ENCODE data around the gene PRDM15.

Gene PRDM15

DNA sequence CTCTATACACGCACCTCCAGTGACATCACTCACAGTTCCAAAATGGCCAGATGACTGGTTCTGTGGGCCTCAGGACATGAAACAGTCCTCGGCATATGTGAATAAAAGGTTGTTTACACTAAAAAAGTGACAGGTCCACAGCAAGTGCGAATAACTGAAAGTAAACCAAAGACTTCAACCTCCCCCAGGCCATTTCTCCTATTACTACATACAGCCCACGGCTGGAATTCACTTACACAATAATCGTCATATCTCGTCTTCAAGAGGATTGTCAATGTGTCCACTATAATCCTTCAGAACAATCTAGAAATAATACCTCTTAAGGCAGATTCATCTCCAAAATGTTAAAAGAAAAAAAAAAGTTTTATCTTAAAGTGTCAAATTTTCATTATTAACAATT lies 1.9 kb upstream of the PRDM15 start:
- Mint-ChIP-seq H3K4me3 (peak overlapping the region in 1 of 2 donors; percentile 93), H3K27me3 (no peaks in the 10 kb centered on the region), H3K27ac (no peak overlapping the region), H3K4me1 (peaks cover 35% of the 10 kb centered on the region), H3K9me3 (no peaks in the 10 kb centered on the region)
- ATAC-seq = no peak
- no peak for DNase-seq

DNA sequence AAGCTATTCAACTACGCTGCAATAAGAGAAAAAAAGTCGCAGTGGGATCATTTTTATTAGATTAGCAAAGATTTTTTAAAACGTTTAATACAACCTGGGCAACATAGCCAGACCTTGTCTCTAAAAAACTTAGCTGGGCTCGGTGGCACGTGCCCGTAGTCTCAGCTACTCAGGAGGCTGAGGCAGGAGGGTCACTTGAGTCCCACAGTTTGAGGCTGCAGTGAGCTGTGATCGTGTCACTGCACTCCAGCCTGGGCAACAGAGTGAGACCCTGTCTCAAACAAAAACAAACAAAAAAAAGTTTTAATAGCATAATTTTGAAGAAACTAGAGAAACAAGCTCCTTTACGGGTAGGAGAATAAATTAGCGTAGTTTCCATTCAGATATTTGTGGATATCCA lies 1.0 kb upstream of the PRDM15 start:
- H3K9me3 Mint-ChIP-seq = no peaks in the 10 kb centered on the region
- DNase-seq (no peak), ATAC-seq (no peak)
- H3K4me1 Mint-ChIP-seq = peaks cover 32% of the 10 kb centered on the region
- peak overlapping the region; percentile 83 to 93 for H3K4me3 Mint-ChIP-seq
- peak overlapping the region in 1 of 2 donors; percentile 99 for H3K27ac Mint-ChIP-seq
- no peaks in the 10 kb centered on the region for H3K27me3 Mint-ChIP-seq

DNA sequence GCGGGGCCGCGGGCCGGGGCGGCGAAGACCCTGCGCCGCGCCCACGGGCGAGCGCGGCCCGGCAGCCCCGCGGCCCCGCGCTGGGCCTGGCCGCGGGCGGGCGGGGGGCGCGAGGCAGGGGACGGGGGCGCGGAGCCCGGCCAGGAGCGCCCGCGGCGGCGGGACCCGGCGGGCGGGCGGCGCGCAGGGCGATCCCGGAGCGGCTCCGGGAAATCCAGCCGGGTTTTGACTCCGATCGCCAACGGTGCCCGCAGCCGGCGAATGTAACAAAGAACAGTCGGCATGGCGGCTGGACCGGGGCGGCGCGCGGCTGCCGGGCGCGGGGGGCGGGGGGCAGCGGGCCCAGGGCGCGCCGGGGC lies 334 bp downstream of the PRDM15 start:
- no peaks in the 10 kb centered on the region for H3K9me3 Mint-ChIP-seq
- peak; percentile 71 to 83 for DNase-seq
- no peaks in the 10 kb centered on the region for H3K27me3 Mint-ChIP-seq
- peak overlapping the region; percentile 42 to 69 for H3K27ac Mint-ChIP-seq
- peaks cover 43% of the 10 kb centered on the region for H3K4me1 Mint-ChIP-seq
- peak overlapping the region in 1 of 2 donors; percentile 57 for H3K4me3 Mint-ChIP-seq
- peak; percentile 80 for ATAC-seq

DNA sequence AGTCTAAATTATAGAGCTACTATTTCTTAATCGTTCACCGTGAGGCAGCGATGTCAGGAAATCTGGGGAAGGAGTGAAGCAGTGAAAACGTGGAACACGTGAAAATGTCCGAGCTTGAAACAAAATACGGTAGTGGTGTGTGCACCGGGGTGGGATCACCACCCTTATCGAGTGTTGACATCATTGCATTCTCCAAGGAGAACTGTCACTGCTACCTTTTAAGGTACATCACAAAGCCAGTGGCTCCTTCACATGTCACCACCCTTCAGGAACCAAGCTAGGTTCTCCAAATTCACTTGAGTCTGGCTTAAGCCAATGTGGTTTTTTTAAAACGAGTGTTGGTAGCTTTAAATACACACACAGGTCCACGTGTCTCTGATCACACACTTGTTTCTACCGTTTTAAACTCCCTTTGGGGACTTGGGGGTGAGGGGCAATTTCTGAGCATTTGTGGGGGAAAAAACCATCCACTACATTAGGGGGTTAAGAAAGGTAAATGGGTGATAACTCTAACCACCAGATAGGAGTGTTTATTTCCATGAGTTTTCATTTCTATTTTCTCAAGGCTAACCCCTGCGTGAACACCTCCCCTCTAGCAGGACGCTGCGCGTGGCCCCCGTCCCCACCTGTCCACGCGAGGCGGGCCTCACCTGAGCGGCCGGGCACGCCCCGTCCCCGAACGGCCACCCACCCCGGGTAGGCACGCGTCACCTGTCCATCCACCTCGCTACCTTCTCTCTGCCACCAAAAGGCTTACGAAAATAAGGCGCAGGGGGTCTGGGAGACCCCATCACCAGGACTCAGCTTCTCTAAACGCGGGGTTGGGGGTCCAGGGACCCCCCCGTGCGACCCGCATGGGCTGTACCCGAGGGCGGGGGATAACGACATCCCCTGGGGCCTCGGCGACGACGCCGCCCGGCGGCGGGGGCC lies 978 bp downstream of the PRDM15 start:
- peaks cover 50% of the 10 kb centered on the region for H3K4me1 Mint-ChIP-seq
- ATAC-seq (peak; percentile 51), DNase-seq (peak; percentile 35 to 39)
- peak overlapping the region; percentile 92 to 96 for H3K27ac Mint-ChIP-seq
- no peaks in the 10 kb centered on the region for H3K27me3 Mint-ChIP-seq
- peak overlapping the region; percentile 83 to 87 for H3K4me3 Mint-ChIP-seq
- H3K9me3 Mint-ChIP-seq = no peaks in the 10 kb centered on the region

DNA sequence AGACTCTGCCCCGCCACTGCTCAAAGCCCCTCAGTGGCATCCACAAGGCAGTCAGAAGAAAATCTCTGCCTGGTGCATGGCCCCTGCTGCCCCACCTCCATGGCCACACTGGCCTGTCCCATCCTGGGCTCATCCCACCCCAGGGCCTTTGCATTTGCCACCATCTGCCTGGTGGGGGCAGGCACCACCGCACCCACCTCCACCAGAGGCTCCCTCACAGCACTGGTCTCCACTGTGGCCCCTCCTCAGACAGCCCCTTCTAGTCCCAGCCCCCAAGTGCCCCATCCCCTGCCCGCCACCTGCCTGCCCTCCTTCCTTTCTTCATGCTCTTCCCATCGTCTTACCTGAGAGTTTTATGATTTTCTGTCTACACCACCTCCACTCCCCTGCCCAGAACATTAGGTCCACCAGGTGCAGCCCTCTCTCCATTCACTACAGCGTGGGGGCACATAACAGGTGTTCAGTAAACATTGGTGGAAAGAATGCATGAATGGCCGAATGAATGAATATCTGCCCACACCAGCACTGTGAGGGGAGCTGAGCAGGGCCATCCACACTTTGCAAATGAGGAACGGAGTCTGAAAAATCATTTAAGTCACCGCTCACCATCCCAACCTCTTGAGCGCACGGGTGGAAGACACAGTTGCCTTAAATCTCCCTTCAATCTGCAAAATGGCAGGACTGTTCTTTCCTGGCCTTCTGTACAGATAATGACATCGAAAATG lies 2.1 kb downstream of the PRDM15 start:
- DNase-seq = no peak
- H3K4me1 Mint-ChIP-seq = peaks cover 50% of the 10 kb centered on the region
- no peaks in the 10 kb centered on the region for H3K9me3 Mint-ChIP-seq
- no peak for ATAC-seq
- H3K27ac Mint-ChIP-seq = no peak overlapping the region
- peak overlapping the region; percentile 83 to 87 for H3K4me3 Mint-ChIP-seq
- no peaks in the 10 kb centered on the region for H3K27me3 Mint-ChIP-seq

DNA sequence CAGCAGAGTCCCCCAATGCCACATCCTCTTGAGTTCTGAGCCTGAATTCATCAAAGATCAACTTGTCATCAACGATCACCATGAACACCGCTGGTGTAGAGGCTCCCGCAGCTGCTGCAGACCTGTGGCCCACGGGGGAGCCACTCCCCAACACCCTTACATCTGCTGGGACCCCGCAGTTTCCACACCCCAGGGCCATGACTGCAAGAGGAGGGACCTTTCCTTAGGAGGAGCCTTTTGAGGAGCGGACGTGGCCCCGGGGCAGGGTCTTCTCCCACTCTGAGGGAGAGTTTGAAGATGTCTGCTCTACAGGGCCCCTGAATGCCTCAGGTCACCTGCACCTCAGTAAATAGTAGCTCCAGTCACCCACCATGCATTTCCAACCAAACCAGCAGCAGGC lies 2.7 kb downstream of the PRDM15 start:
- H3K27me3 Mint-ChIP-seq = no peaks in the 10 kb centered on the region
- peaks cover 56% of the 10 kb centered on the region for H3K4me1 Mint-ChIP-seq
- H3K4me3 Mint-ChIP-seq = peak overlapping the region in 1 of 2 donors; percentile 83
- no peaks in the 10 kb centered on the region for H3K9me3 Mint-ChIP-seq
- no peak for ATAC-seq
- H3K27ac Mint-ChIP-seq = no peak overlapping the region
- no peak for DNase-seq

DNA sequence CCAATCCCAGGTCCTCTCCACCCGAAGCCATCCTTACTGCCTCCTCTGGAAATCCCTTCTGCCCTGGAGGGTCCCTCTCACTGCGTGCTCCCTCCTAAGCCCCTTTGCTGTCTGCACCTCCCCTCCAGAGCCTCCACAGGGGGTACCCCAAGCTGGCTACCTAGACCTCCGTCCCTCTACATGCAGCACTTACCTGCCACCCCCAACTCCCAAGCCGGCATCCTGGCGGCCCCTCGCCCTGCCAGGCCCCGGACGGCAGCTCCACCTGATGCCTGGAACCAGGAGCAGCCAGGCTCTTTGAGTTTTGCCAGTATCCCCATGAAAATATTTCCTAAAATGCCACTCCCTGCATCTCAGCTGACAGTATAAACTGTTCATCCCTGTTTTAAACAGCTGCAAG lies 4.1 kb downstream of the PRDM15 start:
- Mint-ChIP-seq H3K27me3 (no peaks in the 10 kb centered on the region), H3K9me3 (no peaks in the 10 kb centered on the region), H3K4me3 (no peak overlapping the region), H3K27ac (no peak overlapping the region), H3K4me1 (peaks cover 50% of the 10 kb centered on the region)
- DNase-seq (no peak), ATAC-seq (no peak)

DNA sequence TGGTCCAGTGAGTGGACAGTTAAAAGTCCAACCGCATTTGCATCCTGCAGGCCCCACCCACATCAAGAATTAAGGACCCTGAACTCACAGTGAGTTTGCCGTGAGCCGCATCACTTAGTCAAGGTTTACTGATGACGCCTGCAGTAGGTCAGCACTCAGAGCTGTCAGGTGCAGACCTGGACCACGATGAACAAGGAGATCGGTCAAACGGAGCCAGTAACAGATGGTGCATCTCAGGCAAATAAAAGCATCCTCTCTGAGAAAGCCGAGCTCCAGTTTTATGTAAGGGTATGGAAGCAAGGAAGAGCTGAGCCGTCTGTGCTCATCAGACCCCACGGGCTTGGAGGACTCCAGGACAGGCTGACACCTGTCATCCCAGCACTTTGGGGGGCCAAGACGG lies 4.5 kb downstream of the PRDM15 start:
- no peak for ATAC-seq
- peaks cover 54% of the 10 kb centered on the region for H3K4me1 Mint-ChIP-seq
- H3K4me3 Mint-ChIP-seq = no peak overlapping the region
- H3K27me3 Mint-ChIP-seq = no peaks in the 10 kb centered on the region
- H3K27ac Mint-ChIP-seq = no peak overlapping the region
- H3K9me3 Mint-ChIP-seq = no peaks in the 10 kb centered on the region
- no peak for DNase-seq

DNA sequence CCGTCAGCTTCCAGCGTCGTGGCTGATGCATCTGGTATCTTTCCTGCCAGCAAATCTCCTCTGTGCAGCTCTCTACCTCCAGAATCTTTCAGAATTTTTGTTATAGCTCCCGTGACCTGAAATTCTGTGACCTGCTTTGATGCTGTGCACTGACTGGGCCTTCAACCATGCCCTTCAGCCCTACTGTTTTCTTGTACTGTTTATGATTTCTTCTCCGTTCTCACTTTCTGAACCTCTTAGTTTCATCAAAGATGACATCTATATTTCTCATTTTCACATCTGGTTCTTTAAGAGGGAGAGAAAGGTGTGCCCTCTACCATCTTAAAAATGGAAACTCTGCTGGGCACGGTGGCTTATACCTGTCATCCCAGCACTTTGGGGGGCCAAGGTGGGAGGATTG lies 5.7 kb downstream of the PRDM15 start:
- no peak overlapping the region for H3K4me3 Mint-ChIP-seq
- H3K27ac Mint-ChIP-seq = peak overlapping the region in 1 of 2 donors; percentile 36
- no peak for DNase-seq
- no peak for ATAC-seq
- no peaks in the 10 kb centered on the region for H3K27me3 Mint-ChIP-seq
- no peaks in the 10 kb centered on the region for H3K9me3 Mint-ChIP-seq
- peaks cover 60% of the 10 kb centered on the region for H3K4me1 Mint-ChIP-seq

DNA sequence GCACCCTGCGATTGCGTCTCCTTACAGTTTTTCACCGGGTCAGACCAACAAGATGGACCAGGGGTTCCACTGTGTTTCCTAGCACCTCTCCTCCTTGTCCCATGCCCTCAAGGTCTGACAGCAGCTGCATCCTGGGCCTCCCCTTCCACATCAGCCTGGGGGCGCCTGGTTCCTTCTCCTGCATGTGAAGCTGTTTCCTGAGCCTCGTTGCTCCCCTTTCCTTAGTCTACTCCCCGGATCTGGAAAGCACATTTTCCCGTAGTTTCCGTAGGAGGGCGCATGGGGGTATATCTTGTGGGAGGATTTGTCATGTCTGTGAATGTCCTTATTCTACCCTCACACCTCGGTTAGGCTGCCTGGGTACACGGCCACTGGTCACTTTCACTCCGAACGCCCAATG lies 6.1 kb downstream of the PRDM15 start:
- no peak overlapping the region for H3K4me3 Mint-ChIP-seq
- H3K4me1 Mint-ChIP-seq = peaks cover 59% of the 10 kb centered on the region
- no peaks in the 10 kb centered on the region for H3K9me3 Mint-ChIP-seq
- no peak for DNase-seq
- H3K27me3 Mint-ChIP-seq = no peaks in the 10 kb centered on the region
- H3K27ac Mint-ChIP-seq = no peak overlapping the region
- ATAC-seq = no peak

DNA sequence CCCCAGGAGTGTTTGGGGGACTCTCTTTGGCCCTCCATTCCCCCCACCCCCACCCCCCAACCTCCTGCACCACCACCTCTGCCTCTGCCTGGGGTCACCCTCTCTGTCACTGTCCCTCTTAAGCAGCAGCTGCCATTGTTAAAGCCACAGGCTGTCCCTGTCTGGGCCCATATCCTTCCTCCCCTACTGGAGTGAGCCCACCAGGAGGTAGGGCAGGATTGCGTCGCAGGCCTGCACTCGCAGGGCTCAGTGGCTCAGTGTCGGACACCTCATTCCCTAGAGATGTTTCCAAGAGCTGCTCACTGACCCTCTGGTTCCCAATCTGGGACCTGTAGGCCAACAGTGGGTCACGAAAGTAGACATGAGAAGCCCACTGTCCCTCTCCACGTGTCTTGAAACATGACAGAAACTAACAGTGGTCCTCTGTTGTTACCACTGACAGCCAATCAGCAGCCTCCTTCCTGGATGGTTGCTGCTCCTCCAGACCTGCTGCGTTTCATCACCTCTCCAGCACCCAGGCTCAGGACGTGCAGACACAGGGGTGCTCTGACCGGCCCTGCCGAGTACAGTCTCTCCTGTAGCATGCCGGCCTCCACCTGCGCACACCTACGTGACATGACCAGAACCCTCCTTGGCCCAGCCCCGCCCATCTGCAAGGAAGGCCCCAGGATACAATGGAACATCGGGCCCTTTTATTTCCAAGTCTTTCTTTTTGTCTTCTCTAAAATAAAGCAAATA lies 7.7 kb downstream of the PRDM15 start:
- no peak overlapping the region for H3K4me3 Mint-ChIP-seq

DNA sequence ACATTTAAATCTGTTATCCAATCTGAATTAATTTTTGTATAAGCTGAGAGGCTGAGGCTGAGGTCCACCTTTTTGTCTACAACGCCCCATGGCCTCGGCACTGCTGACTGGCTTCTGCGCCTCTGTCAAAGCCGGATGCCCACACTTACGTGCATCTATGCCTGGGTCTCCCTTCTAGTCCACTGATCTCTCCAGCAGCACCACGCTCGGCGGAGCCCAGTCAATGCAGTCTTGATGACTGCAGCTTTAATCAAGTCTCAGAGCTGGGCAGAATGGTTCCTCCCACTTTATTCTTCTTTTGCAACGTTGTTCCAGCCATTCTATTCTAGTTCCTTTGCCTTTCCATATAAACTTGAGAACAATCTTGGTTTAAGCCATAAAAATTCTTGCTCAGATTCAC lies 9.4 kb downstream of the PRDM15 start:
- ATAC-seq = no peak
- no peak for DNase-seq
- no peak overlapping the region for H3K27ac Mint-ChIP-seq
- H3K4me1 Mint-ChIP-seq = peaks cover 60% of the 10 kb centered on the region
- H3K27me3 Mint-ChIP-seq = no peaks in the 10 kb centered on the region
- no peak overlapping the region for H3K4me3 Mint-ChIP-seq
- no peaks in the 10 kb centered on the region for H3K9me3 Mint-ChIP-seq

More for the DNA sequence above, 7.7 kb downstream of the PRDM15 start:
- no peak for DNase-seq
- H3K27me3 Mint-ChIP-seq = no peaks in the 10 kb centered on the region
- peaks cover 53% of the 10 kb centered on the region for H3K4me1 Mint-ChIP-seq
- H3K27ac Mint-ChIP-seq = peak overlapping the region in 1 of 2 donors; percentile 54
- H3K9me3 Mint-ChIP-seq = no peaks in the 10 kb centered on the region
- no peak for ATAC-seq

DNA sequence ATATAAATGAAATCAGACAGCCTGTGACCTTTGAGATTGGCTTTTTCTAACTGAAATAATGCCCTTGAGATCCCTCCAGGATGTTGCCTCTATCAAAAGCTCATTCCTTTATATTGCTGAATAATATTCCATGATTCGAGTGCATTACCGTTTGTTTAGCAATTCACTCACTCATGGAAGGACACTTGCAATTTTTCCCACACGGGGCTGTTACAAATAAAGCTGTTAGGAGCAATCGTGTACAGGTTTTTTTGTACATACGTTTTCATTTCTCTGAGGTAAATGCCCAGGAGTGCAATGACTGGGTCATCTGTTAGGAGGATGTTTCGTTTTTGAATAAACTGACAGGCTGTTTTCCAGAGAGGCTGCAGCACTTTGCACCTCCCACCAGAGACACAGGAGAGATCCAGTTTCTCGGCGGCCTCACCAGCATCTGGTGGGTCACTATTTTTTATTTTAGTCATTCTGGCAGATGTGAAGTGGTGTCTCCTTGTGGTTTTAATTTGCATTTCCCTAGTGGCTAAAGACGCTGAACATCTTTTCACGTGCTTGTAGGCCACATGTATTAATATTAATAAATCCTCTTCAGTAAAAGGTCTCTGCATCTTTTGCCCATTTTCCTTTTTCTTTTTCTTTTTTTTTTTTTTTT lies 11.0 kb downstream of the PRDM15 start:
- no peak for ATAC-seq
- no peaks in the 10 kb centered on the region for H3K9me3 Mint-ChIP-seq

DNA sequence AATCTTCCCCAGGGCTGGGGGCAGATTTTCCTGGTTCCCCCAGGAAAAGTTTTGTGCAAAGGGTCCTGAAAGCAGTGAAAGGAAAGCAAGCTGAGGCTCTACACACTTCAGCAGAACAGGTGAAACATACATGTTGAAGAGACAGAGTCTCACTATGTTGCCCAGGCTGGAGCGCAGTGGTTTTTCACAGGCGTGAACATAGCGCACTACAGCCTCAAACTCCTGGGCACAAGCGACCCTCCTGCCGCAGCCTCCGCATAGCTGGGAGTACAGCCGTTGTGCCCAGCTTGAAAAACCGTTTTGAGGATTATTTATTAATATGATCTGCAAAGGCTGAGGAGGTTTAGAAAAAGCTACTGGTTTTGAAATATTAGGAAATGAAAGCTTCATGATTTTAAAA lies 11.8 kb downstream of the PRDM15 start:
- H3K27ac Mint-ChIP-seq = no peak overlapping the region
- ATAC-seq = no peak
- H3K4me1 Mint-ChIP-seq = peaks cover 62% of the 10 kb centered on the region
- no peak overlapping the region for H3K4me3 Mint-ChIP-seq
- no peaks in the 10 kb centered on the region for H3K9me3 Mint-ChIP-seq
- H3K27me3 Mint-ChIP-seq = no peaks in the 10 kb centered on the region
- no peak for DNase-seq

More for the DNA sequence above, 11.0 kb downstream of the PRDM15 start:
- H3K4me3 Mint-ChIP-seq = no peak overlapping the region
- H3K4me1 Mint-ChIP-seq = peaks cover 60% of the 10 kb centered on the region
- no peak for DNase-seq
- no peak overlapping the region for H3K27ac Mint-ChIP-seq
- no peaks in the 10 kb centered on the region for H3K27me3 Mint-ChIP-seq

DNA sequence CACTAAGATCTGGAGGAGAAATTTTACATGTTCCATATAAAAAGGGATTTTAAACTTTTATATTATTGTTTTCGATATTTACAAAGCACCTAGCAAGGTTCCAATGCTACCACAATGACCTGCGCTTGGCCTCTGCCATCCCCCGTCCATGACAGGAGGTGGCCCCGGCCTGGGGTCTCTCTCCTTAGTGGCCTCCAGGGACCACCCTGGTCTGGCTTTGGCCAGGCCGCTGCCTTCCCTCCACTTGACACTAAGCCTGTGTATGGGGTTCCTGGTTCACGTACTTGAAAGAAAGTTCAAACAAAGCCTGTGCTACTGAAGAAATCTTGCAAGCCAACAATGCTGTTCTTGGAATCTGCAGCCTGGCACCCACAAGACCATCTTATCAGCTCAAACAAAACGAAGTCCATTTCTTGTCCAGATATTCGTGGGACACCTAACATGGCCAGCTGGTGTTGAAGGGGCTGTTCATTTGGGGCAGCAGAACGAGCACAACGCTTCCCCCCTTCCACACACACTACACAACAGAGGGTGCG lies 12.8 kb downstream of the PRDM15 start:
- H3K27ac Mint-ChIP-seq = peak overlapping the region; percentile 15 to 74
- ATAC-seq = no peak
- no peaks in the 10 kb centered on the region for H3K27me3 Mint-ChIP-seq
- H3K4me3 Mint-ChIP-seq = peak overlapping the region in 1 of 2 donors; percentile 24
- H3K4me1 Mint-ChIP-seq = peaks cover 64% of the 10 kb centered on the region
- H3K9me3 Mint-ChIP-seq = no peaks in the 10 kb centered on the region
- DNase-seq = no peak
